ENCODE results near the gene CRACR2B.
A peak's percentile ranks its signal among the peaks of the same experiment; 100 is the strongest.

The CRACR2B gene

DNA sequence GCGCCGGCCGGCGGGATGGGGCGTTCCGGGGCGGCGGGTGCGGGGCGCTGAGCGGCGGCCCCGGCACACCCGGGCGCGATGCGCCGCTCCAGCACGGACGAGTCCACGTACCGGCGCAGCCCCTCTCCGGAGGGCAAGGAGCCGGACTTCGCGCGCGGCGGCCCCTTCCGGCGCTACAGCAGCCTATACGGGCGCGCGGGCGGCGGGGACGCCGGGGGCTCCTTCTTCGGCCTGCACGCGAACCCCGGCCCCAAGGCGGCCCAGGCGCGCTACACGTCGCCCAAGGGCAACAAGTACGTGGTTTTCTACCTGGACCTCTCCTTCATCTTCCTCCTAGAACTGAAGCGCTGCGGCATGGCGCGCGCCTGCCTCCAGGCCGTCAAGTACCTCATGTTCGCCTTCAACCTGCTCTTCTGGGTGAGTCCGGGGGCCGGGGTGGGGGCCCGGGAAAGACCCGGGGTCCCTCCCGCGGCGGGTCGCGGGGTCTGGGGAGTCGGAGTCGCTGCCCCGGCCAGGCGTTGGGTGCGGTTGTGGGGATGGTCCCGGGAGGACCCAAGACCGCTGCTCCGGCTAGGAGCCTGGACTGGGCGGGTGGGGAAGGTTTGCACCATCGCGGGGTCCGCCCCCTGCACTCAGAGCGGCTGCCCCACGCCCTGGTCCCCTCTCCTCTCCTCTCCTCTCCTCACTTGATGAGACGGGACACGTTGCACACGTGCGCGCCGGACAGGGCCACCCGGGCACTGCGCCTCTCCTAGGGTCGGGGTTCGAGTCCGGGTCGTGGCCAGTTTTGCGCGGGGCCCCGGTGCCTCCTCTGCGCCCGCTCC lies 22.4 kb downstream of the CRACR2B start:
- DNase-seq = no peak

DNA sequence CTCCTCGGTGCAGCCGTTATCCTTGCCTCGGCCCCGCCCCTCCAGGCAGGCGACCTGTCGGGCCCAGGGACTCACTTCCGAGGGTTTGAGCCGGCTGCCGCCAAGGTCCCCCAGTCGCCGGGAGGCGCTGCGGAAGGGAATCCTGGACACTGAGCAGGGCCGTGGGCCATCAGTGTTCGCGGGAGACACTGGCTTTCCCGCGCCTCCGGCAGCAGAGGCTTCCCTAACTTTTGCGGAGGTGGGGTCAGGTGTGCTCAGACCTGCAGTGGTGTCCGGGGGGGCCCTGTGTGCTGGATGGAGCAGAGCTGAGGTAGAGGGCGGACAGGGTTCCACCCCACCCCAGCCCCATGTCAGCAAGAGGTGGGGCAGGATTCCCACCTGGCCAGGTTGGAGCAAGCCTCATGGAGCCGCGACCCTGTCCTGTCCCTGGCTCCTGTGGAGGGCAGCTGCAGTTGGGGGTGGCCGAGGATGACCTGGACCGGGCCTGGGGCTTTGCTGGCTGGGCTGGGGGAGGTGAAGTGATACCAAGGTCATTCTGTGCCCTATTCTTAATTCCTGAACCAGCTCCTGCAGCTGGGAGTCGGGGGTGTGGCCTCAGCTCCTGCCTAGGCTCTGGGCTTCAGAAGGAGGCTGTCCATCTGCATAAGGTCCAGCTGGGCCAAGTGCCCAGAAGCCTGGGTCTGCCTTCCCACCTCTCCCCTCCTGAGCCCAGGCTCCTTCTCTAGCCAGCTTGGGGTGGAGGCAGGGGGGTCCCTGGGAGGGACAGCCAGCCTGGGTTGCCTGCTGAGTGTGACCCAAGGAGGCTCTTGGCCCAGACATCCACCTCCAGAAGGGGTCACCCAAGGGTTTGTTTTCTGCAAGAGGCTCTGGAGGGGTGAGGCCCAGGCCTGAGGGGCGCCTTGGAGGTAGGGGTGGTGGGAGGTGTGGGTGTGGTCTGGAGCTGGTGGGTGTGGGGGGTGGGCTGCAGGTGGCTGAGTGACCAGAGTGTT lies 23.4 kb downstream of the CRACR2B start:
- no peak for DNase-seq

DNA sequence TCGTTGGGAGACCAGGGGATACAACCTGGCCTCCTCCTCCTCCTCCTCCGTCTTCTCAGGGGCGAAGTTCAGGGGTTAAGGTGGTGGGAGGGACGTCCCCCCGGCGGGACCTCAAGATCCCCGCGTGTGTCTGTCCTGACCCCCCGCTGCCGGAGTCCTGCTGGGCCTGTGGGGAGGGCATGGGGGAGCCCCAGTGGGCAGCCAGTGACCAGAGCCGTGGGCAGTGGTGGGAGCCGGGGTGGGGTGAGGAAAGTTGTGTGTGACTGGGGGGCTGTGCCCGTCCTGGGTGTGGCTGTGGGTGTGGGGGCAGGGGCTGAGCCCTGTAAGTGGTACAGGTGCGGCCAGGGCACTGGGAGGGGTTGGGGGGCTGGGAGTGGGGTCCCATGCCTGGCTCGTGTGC lies 25.0 kb downstream of the CRACR2B start:
- DNase-seq = no peak

DNA sequence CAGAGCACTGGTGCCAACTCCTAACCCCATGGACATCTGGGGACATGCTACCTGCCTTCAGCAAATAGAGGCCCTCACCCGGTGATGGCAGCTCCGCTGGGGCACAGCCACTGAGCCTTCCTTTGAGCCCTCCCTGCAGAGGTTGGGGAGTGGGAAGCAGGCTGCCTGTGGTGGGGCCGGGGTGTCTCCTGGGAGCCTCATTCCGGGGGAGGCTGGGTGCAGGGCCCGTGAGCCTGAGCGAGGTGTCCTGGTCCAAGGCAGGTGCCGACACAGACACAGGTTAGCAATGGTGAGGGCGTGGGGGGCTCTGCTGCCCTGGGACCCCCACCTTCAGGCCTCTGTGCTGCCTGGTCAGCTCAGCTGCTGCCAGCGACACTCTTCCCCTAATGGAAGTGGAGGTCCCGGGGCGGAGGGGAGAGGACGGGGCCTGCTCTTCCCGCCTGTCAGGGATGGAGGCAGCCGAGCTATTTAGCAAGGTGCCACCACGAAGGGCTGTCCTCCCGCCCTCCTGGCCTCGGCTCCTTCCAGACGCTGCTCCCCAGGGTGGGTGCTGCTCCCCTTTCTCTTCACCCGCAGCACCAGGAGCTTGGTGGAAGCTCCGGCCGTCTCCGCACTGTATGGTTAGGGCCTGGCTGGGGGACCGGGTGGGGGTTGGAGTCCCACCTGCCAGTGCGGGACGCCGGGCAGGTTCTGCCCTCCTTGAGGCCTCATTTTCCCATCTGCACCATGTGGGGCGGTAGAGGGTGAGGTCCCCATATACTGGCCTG lies 26.1 kb downstream of the CRACR2B start:
- no peak for DNase-seq

DNA sequence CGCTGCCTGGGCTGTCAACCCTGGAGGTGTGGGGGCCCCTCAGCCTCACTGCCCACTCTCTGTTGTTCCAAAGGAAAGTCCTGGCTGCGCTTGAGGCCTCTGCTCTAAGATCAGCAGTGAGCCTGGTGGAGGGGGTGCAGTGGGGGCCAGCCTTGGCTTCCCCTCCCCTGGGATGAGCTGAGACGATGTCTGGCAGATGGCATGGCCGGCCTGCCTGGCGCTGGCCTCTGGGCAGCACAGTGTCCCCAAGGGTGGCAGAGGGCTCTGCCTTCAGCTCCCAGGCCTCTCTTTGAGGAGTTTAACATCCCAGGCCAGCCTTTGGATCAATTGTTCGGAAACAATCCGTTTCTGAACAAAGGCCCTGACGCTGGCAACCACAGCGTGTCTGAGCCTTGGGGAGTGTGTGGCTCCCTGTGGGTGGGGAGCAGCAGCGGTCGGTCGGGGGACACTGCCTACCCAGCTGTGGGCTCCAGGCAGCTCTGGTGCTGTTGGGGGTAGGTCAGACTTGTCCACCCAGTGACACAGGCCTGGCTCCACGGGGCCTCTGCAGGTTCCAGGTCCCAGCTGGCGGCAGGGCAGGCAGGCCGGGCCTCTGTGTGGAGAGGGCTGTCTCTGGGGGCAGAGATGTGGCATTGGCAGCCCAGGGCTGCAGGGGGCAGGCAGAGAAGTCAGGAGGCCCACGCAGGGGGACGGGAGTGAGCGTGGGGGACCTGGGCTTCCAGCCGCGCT lies 27.0 kb downstream of the CRACR2B start:
- DNase-seq = no peak

DNA sequence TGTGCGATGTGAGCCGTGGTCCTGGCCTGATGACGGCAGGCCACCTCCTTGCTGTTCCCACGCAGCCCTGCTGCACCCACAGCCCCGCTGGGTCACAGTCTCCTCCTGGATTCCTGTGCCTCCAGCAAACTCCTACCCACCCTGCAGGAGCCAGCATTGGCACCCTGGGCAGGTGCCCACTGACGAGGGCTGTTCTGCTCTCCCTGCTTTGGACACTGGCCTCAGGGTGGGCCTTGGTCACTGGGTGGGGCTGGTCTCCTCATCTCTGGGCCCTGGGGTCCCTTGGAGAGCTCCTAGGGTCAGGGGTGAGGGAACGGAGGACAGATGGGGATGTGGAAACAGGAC lies 27.6 kb downstream of the CRACR2B start:
- DNase-seq = no peak

DNA sequence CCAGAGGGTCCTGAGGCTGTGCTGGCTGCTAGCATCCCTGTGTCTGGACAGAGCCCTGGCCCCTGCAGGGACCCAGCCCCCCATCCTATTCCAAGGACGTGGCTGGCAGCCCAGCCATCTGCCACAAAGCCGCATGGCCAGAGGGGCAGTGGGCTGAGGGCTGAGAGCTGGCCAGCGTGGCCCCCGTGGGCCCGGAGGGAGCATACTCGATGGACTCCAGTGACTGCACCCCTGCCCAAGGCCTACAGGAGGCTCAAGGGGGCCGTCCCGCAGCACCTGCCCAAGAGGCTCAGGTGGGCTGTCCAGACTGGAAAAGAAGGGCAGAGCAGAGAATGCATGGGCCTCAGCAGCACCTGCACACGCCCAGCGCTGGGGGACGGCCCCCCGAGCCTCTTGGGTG lies 28.1 kb downstream of the CRACR2B start:
- DNase-seq = no peak

DNA sequence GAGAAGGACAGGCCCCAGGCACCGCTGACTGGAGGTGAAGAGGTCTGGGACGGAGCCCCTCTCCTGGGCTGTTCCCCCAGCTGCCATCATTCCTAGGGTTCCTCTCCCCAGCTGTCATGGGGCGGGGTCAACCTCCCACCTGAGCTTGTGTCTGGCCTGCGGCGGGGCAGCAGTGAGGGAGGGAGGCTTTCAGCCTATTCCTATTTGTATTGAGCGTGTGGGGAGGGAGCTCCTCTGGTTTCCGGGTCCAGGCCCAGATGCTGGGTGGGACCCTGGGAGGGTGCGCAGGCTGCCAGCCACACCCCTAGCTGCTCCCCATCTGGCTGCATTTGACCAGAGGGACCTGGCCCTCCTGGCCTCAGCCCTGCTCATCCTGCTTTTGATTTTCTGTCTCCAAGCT lies 28.7 kb downstream of the CRACR2B start:
- no peak for DNase-seq

DNA sequence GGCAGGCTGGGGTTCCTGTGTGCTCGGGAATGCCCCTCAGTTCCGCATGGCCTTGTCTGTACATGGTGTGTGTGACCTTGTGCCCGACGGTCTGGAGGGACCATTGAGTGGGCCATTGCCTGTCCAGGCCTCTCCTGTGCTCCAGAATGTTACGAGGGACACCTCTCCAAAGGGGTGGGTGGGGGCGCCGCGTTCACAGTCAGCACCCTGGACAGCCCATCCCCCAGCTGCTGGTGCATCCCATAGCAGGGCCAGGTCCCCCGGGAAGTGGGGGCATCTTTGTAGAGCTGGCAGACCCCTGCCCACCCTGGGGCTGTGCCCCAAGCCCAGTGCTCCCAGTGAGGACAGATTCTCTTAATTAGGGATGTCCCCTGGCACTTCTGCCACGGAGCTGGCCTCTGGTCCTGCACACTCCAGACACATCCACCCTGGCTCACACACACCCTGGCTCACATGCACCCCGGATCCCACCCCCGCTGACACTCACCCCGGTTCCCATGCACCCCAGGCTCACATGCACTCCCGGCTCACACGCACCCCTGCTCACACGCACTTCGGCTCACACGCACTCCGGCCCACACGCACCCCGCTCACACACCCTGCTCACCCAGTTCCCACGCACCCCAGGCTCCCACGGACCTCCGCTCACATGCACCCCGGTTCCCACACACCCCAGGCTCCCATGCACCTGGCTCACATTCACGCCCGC lies 30.5 kb downstream of the CRACR2B start:
- DNase-seq = no peak

DNA sequence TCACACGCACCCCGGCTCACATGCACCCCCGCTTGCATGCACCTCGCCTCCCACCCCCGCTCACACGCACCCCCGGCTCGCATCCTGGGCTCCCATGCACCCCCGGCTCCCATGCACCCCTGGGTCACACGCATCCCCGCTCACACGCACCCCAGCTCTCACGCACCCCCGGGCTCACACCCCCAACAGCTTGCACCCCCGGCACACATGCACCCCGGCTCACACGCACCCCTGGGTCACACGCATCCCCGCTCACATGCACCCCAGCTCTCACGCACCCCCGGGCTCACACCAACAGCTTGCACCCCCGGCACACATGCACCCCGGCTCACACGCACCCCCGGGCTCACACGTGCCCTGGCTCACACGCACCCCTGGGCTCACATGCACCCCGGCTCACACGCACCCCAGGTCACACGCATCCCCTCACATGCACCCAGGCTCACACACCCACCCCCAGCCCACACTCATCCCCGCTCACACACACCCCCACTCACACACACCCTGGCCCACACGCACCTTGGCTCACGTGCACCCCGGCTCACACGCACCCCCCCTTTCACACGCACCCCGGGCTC lies 31.1 kb downstream of the CRACR2B start:
- no peak for DNase-seq

DNA sequence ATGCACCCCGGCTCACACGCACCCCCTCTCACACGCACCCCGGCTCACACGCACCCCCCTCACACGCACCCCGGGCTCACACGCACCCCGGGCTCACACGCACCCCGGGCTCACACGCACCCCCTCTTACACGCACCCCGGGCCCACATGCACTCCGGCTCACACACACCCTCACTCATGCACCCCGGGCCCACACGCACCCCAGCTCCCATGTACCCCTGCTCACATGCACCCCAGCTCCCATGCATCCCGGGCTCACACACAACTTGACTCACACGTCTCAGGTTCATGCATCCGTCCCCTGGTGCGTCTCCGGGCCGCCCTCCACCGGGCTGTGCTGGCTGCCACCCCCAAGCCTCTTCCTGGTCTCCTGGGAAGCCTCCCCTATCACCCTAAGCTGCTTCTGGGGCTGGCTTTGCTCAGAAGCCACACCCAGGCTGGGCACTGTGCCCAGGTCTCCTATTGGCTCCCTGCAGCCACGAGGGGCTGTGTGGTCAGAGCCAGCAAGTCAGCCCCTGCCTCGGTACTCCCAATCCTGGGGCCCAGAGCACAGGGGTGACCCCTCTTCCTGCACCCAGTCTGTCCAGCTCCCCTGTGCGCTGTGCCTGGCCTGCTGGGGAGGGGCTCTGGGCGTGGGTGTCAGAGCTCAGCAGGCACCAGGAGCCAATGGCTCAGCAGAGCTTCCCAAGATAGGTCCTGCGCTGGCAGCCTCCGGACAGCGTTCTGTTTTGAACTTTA lies 31.8 kb downstream of the CRACR2B start:
- DNase-seq = peak in 57 of 58 donors; percentile 21 to 90 (median 68)

DNA sequence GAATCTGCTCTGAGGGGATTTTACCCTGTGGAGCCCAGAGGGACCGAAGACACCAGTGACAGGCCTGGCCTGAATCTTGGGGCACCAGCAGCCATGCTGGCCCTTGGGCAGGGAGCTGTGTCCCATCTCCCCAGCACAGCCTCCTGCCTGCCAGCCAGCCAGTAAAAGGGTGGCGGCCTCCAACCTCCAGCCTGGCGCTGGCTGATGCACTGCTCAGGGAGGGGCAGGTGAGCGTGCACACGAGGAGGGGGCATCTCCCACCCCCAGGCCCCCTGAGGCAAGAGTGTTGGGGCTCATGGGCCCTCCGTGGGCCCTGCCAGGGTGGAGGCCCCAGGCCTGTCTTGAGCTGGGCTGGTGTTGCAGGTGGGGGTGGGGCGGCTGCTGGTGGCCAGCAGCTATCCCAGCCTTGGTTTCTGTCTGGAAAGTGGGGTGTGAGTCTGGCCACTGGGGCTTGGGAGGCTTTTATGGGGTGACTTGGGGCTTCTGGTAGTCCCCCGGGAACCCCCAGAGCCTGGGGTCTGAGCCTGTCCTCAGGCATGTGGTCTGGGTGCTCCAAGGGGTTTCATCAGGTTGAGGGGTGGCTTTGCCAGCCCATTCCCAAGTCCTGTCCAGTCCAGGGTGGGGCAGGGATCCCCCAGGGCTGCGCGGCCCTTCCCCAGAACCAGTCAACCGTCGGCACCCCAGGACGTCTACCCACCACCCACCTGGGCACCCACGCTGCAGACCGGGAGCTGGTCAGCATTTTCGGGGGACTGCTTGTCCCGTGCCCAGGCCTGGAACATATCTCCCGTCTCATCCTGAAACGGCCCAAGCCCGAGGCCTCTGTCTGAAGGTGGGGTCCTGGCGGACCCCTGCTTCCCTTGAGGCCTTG lies 32.8 kb downstream of the CRACR2B start:
- no peak for DNase-seq

DNA sequence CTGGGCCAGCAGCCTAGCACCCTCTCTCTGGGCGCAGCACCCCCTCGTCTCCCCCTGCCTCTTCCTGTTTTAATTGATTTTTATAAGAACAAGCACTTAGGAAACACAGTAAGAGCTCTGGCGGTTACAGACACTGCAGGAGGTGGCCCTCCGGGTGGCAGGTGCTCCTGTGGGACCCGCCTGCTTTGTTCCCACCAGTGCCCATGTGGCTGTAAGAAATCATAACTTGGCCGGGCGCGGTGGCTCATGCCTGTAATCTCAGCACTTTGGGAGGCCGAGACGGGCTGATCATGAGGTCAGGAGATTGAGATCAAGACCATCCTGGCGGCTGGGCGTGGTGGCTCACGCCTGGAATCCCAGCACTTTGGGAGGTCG lies 33.4 kb downstream of the CRACR2B start:
- no peak for DNase-seq

DNA sequence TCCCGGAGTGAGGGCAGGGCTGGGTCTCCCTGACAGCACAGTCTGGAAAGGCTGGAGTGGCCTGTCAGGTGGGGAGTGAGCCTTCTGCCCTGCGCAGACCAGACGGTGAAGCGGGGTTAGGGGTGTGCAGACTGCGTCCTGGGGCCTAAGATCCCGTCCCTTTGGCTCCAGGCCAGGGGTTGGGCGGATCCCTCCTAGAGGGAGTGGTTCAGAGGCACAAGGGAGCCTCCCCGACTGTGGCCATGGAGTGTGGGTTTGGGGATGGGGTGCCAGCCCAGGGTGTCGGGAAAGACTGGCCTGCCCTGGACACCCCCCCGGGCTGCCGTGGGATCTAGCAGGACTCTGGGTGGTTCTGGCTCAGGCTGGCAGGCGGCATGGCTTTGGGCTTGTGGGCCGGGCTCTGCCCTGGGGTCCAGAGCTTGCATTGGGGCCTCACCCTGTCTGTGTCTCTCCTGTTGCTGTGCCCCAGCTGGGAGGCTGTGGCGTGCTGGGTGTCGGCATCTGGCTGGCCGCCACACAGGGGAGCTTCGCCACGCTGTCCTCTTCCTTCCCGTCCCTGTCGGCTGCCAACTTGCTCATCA lies 34.5 kb downstream of the CRACR2B start:
- DNase-seq = peak in 1 of 58 donors; percentile 25

DNA sequence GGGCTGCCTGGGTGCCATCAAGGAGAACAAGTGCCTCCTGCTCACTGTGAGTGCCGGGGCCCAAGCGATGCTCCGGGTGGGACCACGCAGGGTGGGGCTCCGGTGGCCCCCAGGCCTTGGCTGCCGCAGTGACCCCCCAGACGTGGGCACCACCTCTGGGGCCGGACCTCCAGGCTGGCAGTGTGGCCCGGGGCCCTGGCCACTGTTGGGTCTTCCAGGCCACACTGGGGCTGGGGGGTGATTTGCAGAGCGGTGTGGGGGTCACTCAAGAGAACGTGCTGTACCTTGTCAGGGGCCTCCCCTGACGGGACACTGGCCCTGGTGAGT lies 34.9 kb downstream of the CRACR2B start:
- no peak for DNase-seq

DNA sequence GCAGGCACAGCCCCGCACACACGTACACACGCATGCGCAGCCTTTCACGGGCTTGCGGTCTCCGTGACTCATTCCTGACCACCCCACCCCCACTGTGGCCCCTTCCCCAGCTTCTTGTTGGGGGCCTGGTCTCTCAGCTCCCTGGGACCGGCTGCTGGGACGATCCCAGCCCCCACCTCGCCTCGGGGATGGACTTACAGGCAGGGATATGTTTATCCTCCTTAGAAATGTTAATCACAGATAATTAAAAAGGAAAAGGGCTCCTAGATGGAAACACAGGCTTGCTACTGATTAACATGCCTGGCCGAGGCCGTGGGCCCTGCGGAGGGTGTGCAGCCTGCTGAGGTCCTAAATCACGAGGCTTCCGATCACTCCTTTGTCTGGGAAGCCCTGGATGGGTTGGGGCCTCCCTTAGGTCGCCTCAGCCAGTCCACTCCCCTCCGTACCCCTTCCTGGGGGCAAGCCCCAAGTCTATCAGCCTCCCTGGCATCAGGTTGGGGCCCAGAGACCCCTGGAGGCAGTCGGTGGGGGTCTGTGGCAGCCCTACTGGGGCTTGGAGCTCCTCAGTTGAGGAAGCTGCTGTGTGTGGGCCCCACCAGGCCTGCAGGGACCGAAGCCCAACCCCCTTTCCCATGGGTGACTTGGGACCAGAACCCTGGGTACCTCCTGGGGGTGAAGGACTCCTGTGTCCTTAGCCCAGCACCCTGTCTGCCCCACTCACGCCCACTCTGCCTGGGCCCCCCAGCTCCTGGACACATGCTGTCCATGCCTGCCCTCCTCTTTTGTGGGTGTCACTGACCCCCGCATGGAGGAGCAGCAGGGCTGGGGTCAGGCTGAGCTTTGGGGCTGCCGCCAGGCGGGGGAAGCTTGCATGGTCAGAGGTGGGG lies 35.5 kb downstream of the CRACR2B start:
- peak in 1 of 58 donors; percentile 35 for DNase-seq
